ENCODE results near the gene SLC13A5. TPM values are rescaled to one million over a fixed set of nuclear protein-coding genes. Genes with fewer than 3 reads are reported as not detected.
"Not testable (repeated sequence)": the region's sequence is repeated elsewhere in the genome, so short reads cannot be mapped to it uniquely, and the experiment has no call there.

The SLC13A5 gene
- total RNA-seq, 1 experiment from 2014 or later, result 0.07 TPM

DNA sequence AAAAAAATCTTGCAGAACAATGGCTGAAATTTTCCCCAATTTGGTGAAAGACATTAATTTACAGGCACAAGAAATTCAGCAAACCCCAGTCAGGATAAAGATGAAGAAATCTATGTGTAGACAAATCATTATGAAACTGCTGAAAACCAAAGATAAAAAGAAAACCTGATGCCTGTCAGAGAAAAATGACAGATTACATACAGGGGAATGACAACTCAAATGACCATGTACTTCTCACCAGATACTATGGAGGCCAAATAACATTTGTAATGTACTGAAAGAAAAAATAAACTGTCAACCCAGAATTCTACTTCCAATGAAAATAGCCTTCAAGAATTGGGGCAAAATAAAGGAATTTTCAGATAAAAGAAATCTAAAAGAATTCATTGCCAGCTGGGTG is 35.4 kb upstream of the SLC13A5 start:
- Histone ChIP-seq H3K9me3 (ENCODE audit: control insufficient read depth in 1 of 2, insufficient read depth in 1 of 2, low read depth in 1 of 2, low read length in 2 of 2) (no peaks in the 10 kb centered on the region), H3K9ac (ENCODE audit: low read length) (no peak overlapping the region), H3K27ac (ENCODE audit: low read depth, low read length) (no peak overlapping the region), H3K4me3 (replicated peaks in 1 of 2; ENCODE audit: low read depth in 1 of 2, low read length in 2 of 2) (no peak overlapping the region), H3K79me2 (ENCODE audit: insufficient read depth, low read length) (no peaks in the 10 kb centered on the region), H3K4me1 (ENCODE audit: control insufficient read depth in 1 of 2, insufficient read depth in 2 of 2, low read length in 2 of 2) (no peaks in the 10 kb centered on the region), H3K4me2 (ENCODE audit: low read length) (no peak overlapping the region), H2AFZ (ENCODE audit: low read depth, low read length, poor library complexity, severe bottlenecking) (no peak overlapping the region), H3K36me3 (ENCODE audit: control insufficient read depth in 1 of 2, insufficient read depth in 2 of 2, low read length in 2 of 2) (no peaks in the 10 kb centered on the region), H3K9me2 (ENCODE audit: insufficient read depth) (no peaks in the 10 kb centered on the region), H4K20me1 (ENCODE audit: insufficient read depth) (no peaks in the 10 kb centered on the region), H3K27me3 (ENCODE audit: insufficient read depth, low read length) (no peaks in the 10 kb centered on the region)
- ChIA-PET RAD21 (ENCODE audit: low non-redundant PET in 1 of 2, low total read pairs in 2 of 2, uncharacterized antibody in 2 of 2, unreplicated experiment in 2 of 2) (no interaction called here), POLR2A (no interaction called here), CTCF (no interaction called here)
- no TSS peak for BruUV-seq (replicated peaks)
- DNase-seq (ENCODE audit: low read depth, low spot score) (no peak), ATAC-seq (no peak)
- TF ChIP-seq FOSL1 (IDR thresholded peaks at IDR 0.05; ENCODE audit: low read depth) (no peak), EGR1 (IDR thresholded peaks at IDR 0.05; ENCODE audit: low read depth) (no peak), EZH2 (IDR thresholded peaks at IDR 0.05) (no peak), POLR2AphosphoS5 (IDR thresholded peaks at IDR 0.05; ENCODE audit: low read depth, low read length) (no peak)
- intact Hi-C loops (cut with micrococcal nuclease), result no loop called here

DNA sequence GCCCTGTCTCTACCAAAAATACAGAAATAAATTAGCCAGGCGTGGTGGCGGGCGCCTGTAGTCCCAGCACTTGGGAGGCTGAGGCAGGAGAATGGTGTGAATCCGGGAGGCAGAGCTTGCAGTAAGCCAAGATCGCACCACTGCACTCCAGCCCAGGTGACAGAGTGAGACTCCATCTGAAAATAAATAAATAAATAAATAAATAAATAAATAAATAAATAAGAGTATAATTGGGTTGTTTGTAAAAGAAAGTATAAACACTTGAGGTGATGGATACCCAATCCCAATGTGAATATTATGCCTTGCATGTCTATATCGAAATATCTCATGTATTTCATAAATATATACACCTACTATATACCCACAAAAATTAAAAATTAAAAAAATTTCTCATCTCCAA is 33.5 kb upstream of the SLC13A5 start:
- BruUV-seq (replicated peaks), result not testable (repeated sequence)

DNA sequence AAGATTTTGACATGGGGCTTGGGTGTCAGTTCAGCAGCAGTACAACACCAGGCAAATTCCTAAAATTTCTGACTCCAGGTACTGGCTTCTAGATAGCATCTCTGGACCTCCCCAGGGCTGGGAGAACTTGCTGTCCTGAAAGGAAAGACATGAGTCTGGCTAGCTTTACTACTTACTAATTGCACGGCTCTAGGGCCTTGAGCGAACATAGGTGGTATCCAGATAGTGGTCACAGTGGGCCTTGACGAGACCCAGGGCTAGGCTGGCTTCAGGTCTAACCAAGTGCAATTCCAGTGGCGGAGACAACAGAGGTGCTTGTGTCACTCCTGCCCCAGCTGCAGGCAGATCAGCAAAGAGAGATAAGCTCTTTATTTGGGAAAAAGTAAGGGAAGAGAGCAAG is 16.4 kb upstream of the SLC13A5 start:
- intact Hi-C loops (cut with micrococcal nuclease), result no loop called here
- no peaks in the 10 kb centered on the region for H3K4me1 ChIP-seq (ENCODE audit: control insufficient read depth in 1 of 2, insufficient read depth in 2 of 2, low read length in 2 of 2)
- no peak overlapping the region for H3K27ac ChIP-seq (ENCODE audit: low read depth, low read length)
- H3K4me2 ChIP-seq (ENCODE audit: low read length), result no peak overlapping the region
- H3K4me3 ChIP-seq (replicated peaks in 1 of 2; ENCODE audit: low read depth in 1 of 2, low read length in 2 of 2), result no peak overlapping the region
- no peak for ATAC-seq
- H2AFZ ChIP-seq (ENCODE audit: low read depth, low read length, poor library complexity, severe bottlenecking), result no peak overlapping the region
- ChIA-PET POLR2A (no interaction called here), CTCF (no interaction called here), RAD21 (ENCODE audit: low non-redundant PET in 1 of 2, low total read pairs in 2 of 2, uncharacterized antibody in 2 of 2, unreplicated experiment in 2 of 2) (no interaction called here)
- no peaks in the 10 kb centered on the region for H3K36me3 ChIP-seq (ENCODE audit: control insufficient read depth in 1 of 2, insufficient read depth in 2 of 2, low read length in 2 of 2)
- no peaks in the 10 kb centered on the region for H4K20me1 ChIP-seq (ENCODE audit: insufficient read depth)
- no peaks in the 10 kb centered on the region for H3K9me3 ChIP-seq (ENCODE audit: control insufficient read depth in 1 of 2, insufficient read depth in 1 of 2, low read depth in 1 of 2, low read length in 2 of 2)
- DNase-seq (ENCODE audit: low read depth, low spot score), result no peak
- H3K79me2 ChIP-seq (ENCODE audit: insufficient read depth, low read length), result no peaks in the 10 kb centered on the region
- H3K9ac ChIP-seq (ENCODE audit: low read length), result no peak overlapping the region
- H3K9me2 ChIP-seq (ENCODE audit: insufficient read depth), result no peaks in the 10 kb centered on the region
- peaks cover 7% of the 10 kb centered on the region; the same call in 1 of the 2 replicates for H3K27me3 ChIP-seq (ENCODE audit: insufficient read depth, low read length)
- no TSS peak for BruUV-seq (replicated peaks)
- TF ChIP-seq CBX3 (IDR thresholded peaks at IDR 0.05; ENCODE audit: low read depth) (no peak), JUND (IDR thresholded peaks at IDR 0.05) (no peak), YY1 (IDR thresholded peaks at IDR 0.05; ENCODE audit: extremely low read depth, insufficient replicate concordance, low read depth, low read length) (no peak), EZH2 (IDR thresholded peaks at IDR 0.05) (no peak), ZNF274 (IDR thresholded peaks at IDR 0.05; ENCODE audit: low read depth, low read length) (no peak), POLR2A (IDR thresholded peaks at IDR 0.05; ENCODE audit: borderline replicate concordance, extremely low read depth, insufficient read depth, insufficient read length) (no peak), EZH2phosphoT487 (IDR thresholded peaks at IDR 0.05; ENCODE audit: borderline replicate concordance) (no peak), FOSL1 (IDR thresholded peaks at IDR 0.05; ENCODE audit: low read depth) (no peak), TCF7L2 (IDR thresholded peaks at IDR 0.05; ENCODE audit: borderline replicate concordance, extremely low read depth, insufficient read depth, insufficient read length) (no peak), ELF1 (IDR thresholded peaks at IDR 0.05; ENCODE audit: borderline replicate concordance, low read depth) (no peak)
- TF ChIP-seq, protein P1, sequence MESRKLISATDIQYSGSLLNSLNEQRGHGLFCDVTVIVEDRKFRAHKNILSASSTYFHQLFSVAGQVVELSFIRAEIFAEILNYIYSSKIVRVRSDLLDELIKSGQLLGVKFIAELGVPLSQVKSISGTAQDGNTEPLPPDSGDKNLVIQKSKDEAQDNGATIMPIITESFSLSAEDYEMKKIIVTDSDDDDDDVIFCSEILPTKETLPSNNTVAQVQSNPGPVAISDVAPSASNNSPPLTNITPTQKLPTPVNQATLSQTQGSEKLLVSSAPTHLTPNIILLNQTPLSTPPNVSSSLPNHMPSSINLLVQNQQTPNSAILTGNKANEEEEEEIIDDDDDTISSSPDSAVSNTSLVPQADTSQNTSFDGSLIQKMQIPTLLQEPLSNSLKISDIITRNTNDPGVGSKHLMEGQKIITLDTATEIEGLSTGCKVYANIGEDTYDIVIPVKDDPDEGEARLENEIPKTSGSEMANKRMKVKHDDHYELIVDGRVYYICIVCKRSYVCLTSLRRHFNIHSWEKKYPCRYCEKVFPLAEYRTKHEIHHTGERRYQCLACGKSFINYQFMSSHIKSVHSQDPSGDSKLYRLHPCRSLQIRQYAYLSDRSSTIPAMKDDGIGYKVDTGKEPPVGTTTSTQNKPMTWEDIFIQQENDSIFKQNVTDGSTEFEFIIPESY (IDR thresholded peaks at IDR 0.05; ENCODE audit: extremely low read depth, insufficient replicate concordance, low read length), result no peak

More for the DNA sequence above, 33.5 kb upstream of the SLC13A5 start:
- H3K9ac ChIP-seq (ENCODE audit: low read length); H3K4me1 ChIP-seq (ENCODE audit: control insufficient read depth in 1 of 2, insufficient read depth in 2 of 2, low read length in 2 of 2); H3K9me3 ChIP-seq (ENCODE audit: control insufficient read depth in 1 of 2, insufficient read depth in 1 of 2, low read depth in 1 of 2, low read length in 2 of 2); intact Hi-C loops (cut with micrococcal nuclease); H3K27ac ChIP-seq (ENCODE audit: low read depth, low read length); H4K20me1 ChIP-seq (ENCODE audit: insufficient read depth); H3K27me3 ChIP-seq (ENCODE audit: insufficient read depth, low read length); H3K4me3 ChIP-seq (replicated peaks in 1 of 2; ENCODE audit: low read depth in 1 of 2, low read length in 2 of 2); ATAC-seq; DNase-seq (ENCODE audit: low read depth, low spot score); CTCF ChIA-PET; H2AFZ ChIP-seq (ENCODE audit: low read depth, low read length, poor library complexity, severe bottlenecking); H3K9me2 ChIP-seq (ENCODE audit: insufficient read depth); H3K4me2 ChIP-seq (ENCODE audit: low read length); H3K36me3 ChIP-seq (ENCODE audit: control insufficient read depth in 1 of 2, insufficient read depth in 2 of 2, low read length in 2 of 2); H3K79me2 ChIP-seq (ENCODE audit: insufficient read depth, low read length); RAD21 ChIA-PET (ENCODE audit: low non-redundant PET in 1 of 2, low total read pairs in 2 of 2, uncharacterized antibody in 2 of 2, unreplicated experiment in 2 of 2); POLR2A ChIA-PET: not testable (repeated sequence)
